HG03354 (cell line): ENCODE results near the gene RGMB.

Source experiments
- ATAC-seq: cut with Tn5 transposase; IDR thresholded peaks from one replicate; pipeline ENCODE4 v1.9.1; 2021; ENCODE audit warnings: mild to moderate bottlenecking; ENCODE audit not compliant: unreplicated experiment, poor library complexity, severe bottlenecking

RGMB gene

GRCh38 chr5:98781520-98781919 is 8.1 kb downstream of the RGMB start:
- no peak for ATAC-seq

GRCh38 chr5:98781964-98782363 is 8.5 kb downstream of the RGMB start:
- no peak for ATAC-seq

- no peak for ATAC-seq
These were observed 9.7 kb downstream of the RGMB start for GRCh38 chr5:98783051-98783649.

- ATAC-seq = no peak
These were observed 10.9 kb downstream of the RGMB start for GRCh38 chr5:98784411-98784810.

- ATAC-seq = no peak
These were observed 11.8 kb downstream of the RGMB start for GRCh38 chr5:98785244-98785643.

GRCh38 chr5:98786191-98786853 is 12.9 kb downstream of the RGMB start:
- no peak for ATAC-seq

GRCh38 chr5:98787131-98787719 is 13.8 kb downstream of the RGMB start:
- no peak for ATAC-seq

- no peak for ATAC-seq
These were observed 15.6 kb downstream of the RGMB start for GRCh38 chr5:98789029-98789428.

- no peak for ATAC-seq
These were observed 17.6 kb downstream of the RGMB start for GRCh38 chr5:98791001-98791519.

- ATAC-seq = no peak
These were observed 18.6 kb downstream of the RGMB start for GRCh38 chr5:98791898-98792580.

- no peak for ATAC-seq
These were observed 19.8 kb downstream of the RGMB start for GRCh38 chr5:98793223-98793622.

GRCh38 chr5:98794001-98794400 is 20.5 kb downstream of the RGMB start:
- ATAC-seq = no peak

GRCh38 chr5:98794414-98795080 is 21.1 kb downstream of the RGMB start:
- no peak for ATAC-seq

GRCh38 chr5:98795243-98795642 is 21.8 kb downstream of the RGMB start:
- no peak for ATAC-seq

GRCh38 chr5:98796197-98796972 is 22.9 kb downstream of the RGMB start:
- ATAC-seq = peak; percentile 90

- ATAC-seq = no peak
These were observed 24.9 kb downstream of the RGMB start for GRCh38 chr5:98798371-98798770.

- no peak for ATAC-seq
These were observed 25.4 kb downstream of the RGMB start for GRCh38 chr5:98798847-98799246.

- ATAC-seq = no peak
These were observed 30.6 kb downstream of the RGMB start for GRCh38 chr5:98804066-98804465.

GRCh38 chr5:98805070-98805469 is 31.6 kb downstream of the RGMB start:
- no peak for ATAC-seq
